HepG2 (cell line): ENCODE data around the gene ARL4D. TPM values are rescaled to one million over a fixed set of nuclear protein-coding genes. Genes with fewer than 3 reads are reported as not detected.
A peak's percentile ranks its signal among the peaks of the same experiment; 100 is the strongest.

Source experiments
- AHDC1 ChIP-seq: sonication (generic); formaldehyde crosslinking; IDR thresholded peaks from 2 replicates; pipeline ENCODE4 v1.5.1; 2020; ENCODE audit warnings: mild to moderate bottlenecking, missing genetic modification reagents, borderline replicate concordance
- CCDC6 ChIP-seq: sonication (generic); formaldehyde crosslinking; IDR thresholded peaks from 2 replicates; pipeline ENCODE4 v1.8.1; 2022; ENCODE audit warnings: mild to moderate bottlenecking, missing genetic modification reagents, moderate library complexity
- EHMT2 ChIP-seq: fragments of 200-600 bp; sonication (generic); IDR thresholded peaks from 2 replicates; pipeline ENCODE4 v1.7.0; 2017; ENCODE audit warnings: antibody characterized with exemption, low read depth, low read length, borderline replicate concordance
- ELK4 ChIP-seq: sonication (generic); formaldehyde crosslinking; IDR thresholded peaks from 2 replicates; pipeline ENCODE4 v1.9.0; 2021; ENCODE audit warnings: missing genetic modification reagents, borderline replicate concordance
- GLI4 ChIP-seq: sonication (generic); formaldehyde crosslinking; IDR thresholded peaks from 2 replicates; pipeline ENCODE4 v1.5.1; 2020; ENCODE audit warnings: missing genetic modification reagents, mild to moderate bottlenecking, moderate library complexity, borderline replicate concordance
- HOMEZ ChIP-seq: IDR thresholded peaks from 2 replicates; pipeline ENCODE4 v1.6.1; 2016; ENCODE audit warnings: low read depth
- IKZF5 ChIP-seq: IDR thresholded peaks from 2 replicates; pipeline ENCODE4 v1.6.1; 2018; ENCODE audit warnings: missing genetic modification reagents, mild to moderate bottlenecking, missing compliant biosample characterization
- MATR3 ChIP-seq: sonication (generic); formaldehyde crosslinking; IDR thresholded peaks from 2 replicates; pipeline ENCODE4 v1.4.0; 2020; ENCODE audit warnings: missing genetic modification reagents
- PHF5A ChIP-seq: IDR thresholded peaks from one replicate; pipeline ENCODE4 v1.6.1; 2018; ENCODE audit warnings: low read depth, missing genetic modification reagents; ENCODE audit not compliant: unreplicated experiment
- PRMT3 ChIP-seq: sonication (generic); formaldehyde crosslinking; IDR thresholded peaks from 2 replicates; pipeline ENCODE4 v1.8.1; 2022; ENCODE audit warnings: low read depth, mild to moderate bottlenecking, moderate library complexity, missing genetic modification reagents, borderline replicate concordance
- RELA ChIP-seq: sonication (generic); formaldehyde crosslinking; IDR thresholded peaks from 2 replicates; pipeline ENCODE4 v1.4.0; 2020; ENCODE audit warnings: missing genetic modification reagents
- REST ChIP-seq, 2 experiments: IDR thresholded peaks; 2 replicates each; pipeline ENCODE4 v1.6.1; 2011 to 2012; ENCODE audit warnings: low read length in 2 of 2, borderline replicate concordance in 1 of 2, low read depth in 1 of 2, mild to moderate bottlenecking in 1 of 2, moderate library complexity in 1 of 2
- SP1 ChIP-seq, 2 experiments: fragments of 450-650 bp in 1 of 2; sonication (generic) in 1 of 2; formaldehyde crosslinking in 1 of 2; IDR thresholded peaks; 2 replicates each; pipeline versions ENCODE4 v1.4.0 to v1.6.1; 2016 to 2020; ENCODE audit warnings: missing genetic modification reagents in 1 of 2
- SP4 ChIP-seq: sonication (generic); formaldehyde crosslinking; IDR thresholded peaks from 2 replicates; pipeline ENCODE4 v1.8.1; 2023; ENCODE audit warnings: mild to moderate bottlenecking, missing genetic modification reagents
- ZNF367 ChIP-seq: sonication (generic); formaldehyde crosslinking; IDR thresholded peaks from 2 replicates; pipeline ENCODE4 v1.4.0; 2020; ENCODE audit warnings: missing genetic modification reagents, borderline replicate concordance
- ZNF44 ChIP-seq: sonication (generic); formaldehyde crosslinking; IDR thresholded peaks from 2 replicates; pipeline ENCODE4 v1.5.1; 2020; ENCODE audit warnings: mild to moderate bottlenecking, missing genetic modification reagents
- polyA plus RNA-seq, 8 experiments: library from polyadenylated mRNA; depleted of rRNA in 3 of 8; stranded (reverse) in 7 of 8; unstranded in 1 of 8; fragments of >200 nt; fragmentation: Illumina TruSeq in 4 of 8; extraction: Trizol in 4 of 8; gene quantifications; 2 replicates each; pipeline versions ENCODE4 v1.2.1 to v1.2.3, GENCODE V29; 2011 to 2016; ENCODE audit warnings: low read depth in 4 of 8, missing spikeins in 1 of 8, mixed read lengths in 1 of 8; ENCODE audit not compliant: insufficient read depth in 1 of 8
- total RNA-seq, 5 experiments: library from RNA; depleted of rRNA; stranded (reverse); fragments of >200 nt; fragmentation: Illumina TruSeq; extraction: Trizol; gene quantifications; 2 replicates each; pipeline ENCODE4 v1.2.3, GENCODE V29; 2016; ENCODE audit warnings: low read depth in 1 of 5

Gene ARL4D
- total and polyA plus RNA-seq, 2 of the 13 experiments (the other 11 are each of a cell fraction or from before 2014, with no cell fraction given), result 9.0 to 25.9 TPM

- no peak for TF ChIP-seq REST (IDR thresholded peaks at IDR 0.05; ENCODE audit: borderline replicate concordance in 1 of 2, low read depth in 1 of 2, low read length in 2 of 2)
- TF ChIP-seq PRMT3 (CRISPR knock-in tag), result no peak
- TF ChIP-seq SP4 (CRISPR knock-in tag), result no peak
- TF ChIP-seq GLI4 (CRISPR knock-in tag), result no peak
- TF ChIP-seq PHF5A (CRISPR knock-in tag), result peak; percentile 5
- no peak for TF ChIP-seq CCDC6 (CRISPR knock-in tag)
- TF ChIP-seq SP1 (IDR thresholded peaks at IDR 0.05), result no peak
- TF ChIP-seq SP1 (CRISPR knock-in tag; IDR thresholded peaks at IDR 0.05), result no peak
- TF ChIP-seq ELK4 (CRISPR knock-in tag), result no peak
- TF ChIP-seq RELA (CRISPR knock-in tag), result no peak
- TF ChIP-seq ZNF44 (CRISPR knock-in tag), result no peak
- TF ChIP-seq ZNF367 (CRISPR knock-in tag), result no peak
- no peak for TF ChIP-seq AHDC1 (CRISPR knock-in tag)
- TF ChIP-seq IKZF5, result no peak
- no peak for TF ChIP-seq HOMEZ
- no peak for TF ChIP-seq MATR3 (CRISPR knock-in tag)
- TF ChIP-seq EHMT2, result no peak
Measured at GRCh38 chr17:43402078-43402477, 3.3 kb downstream of the ARL4D start (continued).
